Measurements from ENCODE around the gene TMED4.

DNA sequence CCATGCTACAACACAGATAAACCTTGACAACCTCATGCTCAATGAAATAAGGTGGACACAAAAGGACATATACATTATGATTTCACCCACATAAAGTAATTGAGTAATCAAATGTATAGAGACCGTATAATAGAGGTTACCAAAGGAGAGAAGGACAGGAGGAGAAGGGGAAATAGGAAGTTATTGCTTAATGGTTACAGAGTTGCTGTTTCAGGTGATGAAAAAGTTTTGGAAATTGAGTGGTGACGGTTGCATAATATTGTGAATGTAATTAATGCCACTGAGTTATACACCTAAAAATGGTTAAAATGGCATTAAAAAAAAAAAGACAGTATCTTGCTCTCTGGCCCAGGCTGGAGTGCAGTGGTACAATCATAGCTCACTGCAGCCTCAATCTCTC, 22.9 kb upstream of the TMED4 start:
- TF ChIP-seq CTCF (IDR thresholded peaks at IDR 0.05; ENCODE audit: extremely low read depth in 1 of 2, insufficient read depth in 1 of 2, low read depth in 1 of 2, low read length in 2 of 2) (no peak), POLR2AphosphoS5 (IDR thresholded peaks at IDR 0.05; ENCODE audit: insufficient read depth, low read depth, low read length) (no peak), EZH2 (IDR thresholded peaks at IDR 0.05; ENCODE audit: borderline replicate concordance, low read depth, low read length, severe bottlenecking) (no peak), MYC (IDR thresholded peaks at IDR 0.05; ENCODE audit: low read depth, low read length) (no peak), POLR2A (IDR thresholded peaks at IDR 0.05; ENCODE audit: low read depth, low read length) (no peak), GATA2 (IDR thresholded peaks at IDR 0.05; ENCODE audit: insufficient read depth, insufficient read length, low read depth, low read length) (no peak)
